PFSK-1 (cell line): Measurements from ENCODE around the gene BUB1B.

Experiments used
- FOXP2 ChIP-seq: optimal IDR thresholded peaks from 2 replicates; pipeline ENCODE3; 2011; ENCODE audit warnings: borderline replicate concordance, control low read depth, inconsistent platforms; ENCODE audit not compliant: insufficient read depth; ENCODE audit errors: extremely low read length, extremely low read depth
- POLR2AphosphoS5 ChIP-seq: IDR thresholded peaks from 2 replicates; pipeline ENCODE4 v1.6.1; 2012; ENCODE audit warnings: low read depth, mild to moderate bottlenecking, control low read depth, low read length, moderate library complexity
- SIN3A ChIP-seq: IDR thresholded peaks from 2 replicates; pipeline ENCODE4 v1.6.1; 2012; ENCODE audit warnings: mild to moderate bottlenecking, low read length, moderate library complexity, borderline replicate concordance; ENCODE audit not compliant: insufficient read depth
- TAF1 ChIP-seq: IDR thresholded peaks from 2 replicates; pipeline ENCODE4 v1.6.1; 2012; ENCODE audit warnings: low read length, control low read depth, borderline replicate concordance; ENCODE audit not compliant: insufficient read depth
- TF ChIP-seq, protein P1 (sequence below), 2 experiments: IDR thresholded peaks; 2 replicates each; pipeline versions ENCODE4 v1.6.1 to v1.8.0; 2011 to 2012; ENCODE audit warnings: low read depth in 2 of 2, low read length in 2 of 2, control low read depth in 1 of 2, inconsistent platforms in 1 of 2, mild to moderate bottlenecking in 1 of 2, moderate library complexity in 1 of 2; ENCODE audit not compliant: insufficient read depth in 1 of 2

BUB1B gene

GRCh38 chr15:40130118-40130517 lies 30.8 kb upstream of the BUB1B start:
- TF ChIP-seq POLR2AphosphoS5 (no peak), TAF1 (no peak), FOXP2 (no peak), SIN3A (no peak)
- TF ChIP-seq, protein P1, sequence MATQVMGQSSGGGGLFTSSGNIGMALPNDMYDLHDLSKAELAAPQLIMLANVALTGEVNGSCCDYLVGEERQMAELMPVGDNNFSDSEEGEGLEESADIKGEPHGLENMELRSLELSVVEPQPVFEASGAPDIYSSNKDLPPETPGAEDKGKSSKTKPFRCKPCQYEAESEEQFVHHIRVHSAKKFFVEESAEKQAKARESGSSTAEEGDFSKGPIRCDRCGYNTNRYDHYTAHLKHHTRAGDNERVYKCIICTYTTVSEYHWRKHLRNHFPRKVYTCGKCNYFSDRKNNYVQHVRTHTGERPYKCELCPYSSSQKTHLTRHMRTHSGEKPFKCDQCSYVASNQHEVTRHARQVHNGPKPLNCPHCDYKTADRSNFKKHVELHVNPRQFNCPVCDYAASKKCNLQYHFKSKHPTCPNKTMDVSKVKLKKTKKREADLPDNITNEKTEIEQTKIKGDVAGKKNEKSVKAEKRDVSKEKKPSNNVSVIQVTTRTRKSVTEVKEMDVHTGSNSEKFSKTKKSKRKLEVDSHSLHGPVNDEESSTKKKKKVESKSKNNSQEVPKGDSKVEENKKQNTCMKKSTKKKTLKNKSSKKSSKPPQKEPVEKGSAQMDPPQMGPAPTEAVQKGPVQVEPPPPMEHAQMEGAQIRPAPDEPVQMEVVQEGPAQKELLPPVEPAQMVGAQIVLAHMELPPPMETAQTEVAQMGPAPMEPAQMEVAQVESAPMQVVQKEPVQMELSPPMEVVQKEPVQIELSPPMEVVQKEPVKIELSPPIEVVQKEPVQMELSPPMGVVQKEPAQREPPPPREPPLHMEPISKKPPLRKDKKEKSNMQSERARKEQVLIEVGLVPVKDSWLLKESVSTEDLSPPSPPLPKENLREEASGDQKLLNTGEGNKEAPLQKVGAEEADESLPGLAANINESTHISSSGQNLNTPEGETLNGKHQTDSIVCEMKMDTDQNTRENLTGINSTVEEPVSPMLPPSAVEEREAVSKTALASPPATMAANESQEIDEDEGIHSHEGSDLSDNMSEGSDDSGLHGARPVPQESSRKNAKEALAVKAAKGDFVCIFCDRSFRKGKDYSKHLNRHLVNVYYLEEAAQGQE (IDR thresholded peaks at IDR 0.05; ENCODE audit: insufficient read depth in 1 of 2, low read depth in 2 of 2, low read length in 2 of 2), result no peak

DNA sequence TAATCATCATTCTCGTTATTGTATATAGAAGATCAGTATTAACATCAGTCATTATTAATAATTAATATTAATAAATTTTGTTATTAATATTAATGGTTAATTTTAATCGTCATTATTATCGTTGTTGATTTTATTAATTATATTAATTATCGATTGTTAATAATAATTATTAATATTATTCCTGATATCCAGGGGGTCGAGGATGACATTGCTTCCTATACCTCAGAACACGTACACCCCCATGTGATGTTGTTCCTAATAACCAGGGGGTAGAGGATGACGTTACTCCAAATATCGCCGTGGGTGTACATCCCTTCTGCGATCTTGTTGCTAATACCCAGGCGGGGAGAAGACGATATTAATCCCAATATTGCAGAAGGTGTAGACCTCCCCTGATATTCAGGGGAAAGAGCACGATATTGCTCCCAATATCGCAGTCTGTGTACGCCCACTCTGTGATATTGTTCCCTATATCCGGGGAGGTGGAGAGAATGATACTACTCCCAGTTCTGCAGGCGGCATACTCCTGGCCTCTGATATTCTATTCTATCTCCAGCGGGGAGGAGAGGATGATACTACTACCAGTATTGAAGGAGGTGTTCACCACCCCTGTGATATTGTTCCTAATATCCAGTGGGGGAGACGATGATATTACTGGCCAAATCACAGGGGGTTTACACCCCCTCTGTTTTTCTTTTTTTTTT lies 29.9 kb upstream of the BUB1B start:
- TF ChIP-seq FOXP2, result no peak
- TF ChIP-seq, protein P1 (IDR thresholded peaks at IDR 0.05; ENCODE audit: insufficient read depth in 1 of 2, low read depth in 2 of 2, low read length in 2 of 2), result no peak
- no peak for TF ChIP-seq SIN3A
- TF ChIP-seq POLR2AphosphoS5, result no peak
- TF ChIP-seq TAF1, result no peak

DNA sequence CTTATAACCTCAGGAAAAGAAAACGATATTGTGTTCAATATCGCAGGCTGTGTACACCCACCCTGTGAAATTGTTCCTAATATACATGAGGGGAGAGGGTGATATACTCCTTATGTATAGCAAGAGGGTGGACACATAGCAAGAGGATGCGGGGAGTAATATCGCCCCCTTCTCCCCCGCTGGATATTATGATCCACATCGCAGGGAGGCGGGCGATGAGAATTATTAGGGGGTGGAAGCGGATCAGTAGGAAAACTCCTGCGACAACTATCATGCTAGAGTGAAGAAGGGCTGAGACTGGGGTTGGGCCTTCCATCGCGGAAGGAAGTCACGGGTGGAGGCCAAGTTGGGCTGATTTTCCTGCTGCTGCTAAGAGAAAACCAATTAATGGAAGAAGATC lies 27.3 kb upstream of the BUB1B start:
- TF ChIP-seq, protein P1 (IDR thresholded peaks at IDR 0.05; ENCODE audit: insufficient read depth in 1 of 2, low read depth in 2 of 2, low read length in 2 of 2), result no peak
- TF ChIP-seq SIN3A (no peak), FOXP2 (no peak), TAF1 (no peak), POLR2AphosphoS5 (no peak)

GRCh38 chr15:40134885-40135284 lies 26.0 kb upstream of the BUB1B start:
- TF ChIP-seq, protein P1 (IDR thresholded peaks at IDR 0.05; ENCODE audit: insufficient read depth in 1 of 2, low read depth in 2 of 2, low read length in 2 of 2), result no peak
- no peak for TF ChIP-seq POLR2AphosphoS5
- TF ChIP-seq SIN3A, result no peak
- no peak for TF ChIP-seq FOXP2
- TF ChIP-seq TAF1, result no peak
